H1 (cell line): ENCODE measurements around the gene DNMT1. TPM values are rescaled to one million over a fixed set of nuclear protein-coding genes. Genes with fewer than 3 reads are reported as not detected.

ENCODE experiments used
- CTCF ChIA-PET: fragments of 300-600 bp; sonication (Branson Sonifier 250); formaldehyde crosslinking; loops from one replicate; lab custom pipeline; 2021; ENCODE audit not compliant: partially characterized antibody; lab: Charles Lee
- POLR2A ChIA-PET: fragments of 300-600 bp; sonication (Branson Sonifier 250); formaldehyde crosslinking; loops from one replicate; lab custom pipeline; 2021; ENCODE audit warnings: inconsistent platforms; ENCODE audit not compliant: partially characterized antibody; lab: Charles Lee
- DNase-seq, 2 experiments: peaks; one replicate each; pipeline versions ENCODE4 v3.0.0 to v3.0.0-alpha.2; 2010 to 2022; ENCODE audit warnings: low spot score in 2 of 2, low read depth in 1 of 2, mixed read lengths in 1 of 2
- FAIRE-seq: peaks from 2 replicates; lab custom pipeline; 2011; peaks lifted over from hg19 to GRCh38; lab: Jason Lieb, UNC
- H2AFZ ChIP-seq: 2 replicates; pipeline ENCODE4 v1.8.1; 2012; ENCODE audit warnings: low read length, inconsistent platforms
- H2AK5ac ChIP-seq: 2 replicates; pipeline ENCODE4 v1.6.1; 2013; ENCODE audit warnings: low read depth, low read length
- H2BK120ac ChIP-seq: replicated peaks from 2 replicates; pipeline ENCODE3; 2013; ENCODE audit warnings: low read depth, low read length, inconsistent platforms
- H2BK12ac ChIP-seq: 2 replicates; pipeline ENCODE4 v1.6.1; 2013; ENCODE audit warnings: low read depth, low read length
- H2BK15ac ChIP-seq: 2 replicates; pipeline ENCODE4 v1.6.1; 2013; ENCODE audit warnings: low read length
- H2BK20ac ChIP-seq: 2 replicates; pipeline ENCODE4 v1.6.1; 2013; ENCODE audit warnings: low read length
- H2BK5ac ChIP-seq: 2 replicates; pipeline ENCODE4 v1.6.1; 2013; ENCODE audit warnings: low read depth, low read length
- H3K14ac ChIP-seq: 2 replicates; pipeline ENCODE4 v1.6.1; 2013; ENCODE audit warnings: inconsistent platforms; ENCODE audit not compliant: insufficient read length
- H3K18ac ChIP-seq: 2 replicates; pipeline ENCODE4 v1.6.1; 2013; ENCODE audit warnings: low read length; ENCODE audit errors: extremely low read depth
- H3K23ac ChIP-seq: 2 replicates; pipeline ENCODE4 v1.6.1; 2013; ENCODE audit warnings: inconsistent platforms; ENCODE audit not compliant: insufficient read length
- H3K23me2 ChIP-seq: 2 replicates; pipeline ENCODE4 v1.6.1; 2013; ENCODE audit warnings: low read depth, low read length
- H3K27ac ChIP-seq: 2 replicates; pipeline ENCODE4 v1.6.1; 2011; ENCODE audit warnings: low read depth, low read length, inconsistent platforms
- H3K27me3 ChIP-seq, 4 experiments: replicated peaks in 1 of 4; 1 replicate in 1 of 4; 2 replicates in 3 of 4; pipeline versions ENCODE4 v1.6.1 to v1.8.1; 2011 to 2013; ENCODE audit warnings: low read length in 3 of 4, mild to moderate bottlenecking in 3 of 4, inconsistent platforms in 2 of 4, mixed read lengths in 2 of 4, moderate library complexity in 1 of 4; ENCODE audit not compliant: control insufficient read depth in 3 of 4, insufficient read depth in 3 of 4; ENCODE audit errors: extremely low read depth in 1 of 4
- H3K36me3 ChIP-seq, 4 experiments: 2 replicates each; pipeline versions ENCODE4 v1.6.1 to v1.8.1; 2011 to 2013; ENCODE audit warnings: mild to moderate bottlenecking in 4 of 4, low read length in 3 of 4, moderate library complexity in 2 of 4, control low read depth in 1 of 4, inconsistent platforms in 1 of 4; ENCODE audit not compliant: insufficient read depth in 4 of 4, control insufficient read depth in 2 of 4
- H3K4ac ChIP-seq: replicated peaks from 2 replicates; pipeline ENCODE3; 2013; ENCODE audit warnings: low read length, low read depth, mixed read lengths, inconsistent platforms; ENCODE audit not compliant: insufficient read length
- H3K4me1 ChIP-seq, 4 experiments: replicated peaks in 1 of 4; 1 replicate in 1 of 4; 2 replicates in 3 of 4; pipeline versions ENCODE4 v1.6.1 to v1.8.1; 2011 to 2013; ENCODE audit warnings: low read length in 3 of 4, inconsistent platforms in 2 of 4, mixed read lengths in 1 of 4; ENCODE audit not compliant: insufficient read depth in 4 of 4, control insufficient read depth in 3 of 4
- H3K4me2 ChIP-seq, 2 experiments: 2 replicates each; pipeline versions ENCODE4 v1.6.1 to v1.8.1; 2011 to 2013; ENCODE audit warnings: low read depth in 2 of 2, low read length in 2 of 2, control low read depth in 1 of 2, inconsistent platforms in 1 of 2, mild to moderate bottlenecking in 1 of 2; ENCODE audit not compliant: insufficient read depth in 1 of 2
- H3K4me3 ChIP-seq, 4 experiments: fragments of 200-600, 300-600 bp in 1 of 4; sonication (generic), shearing (Covaris generic), sonication (Bioruptor Twin) in 1 of 4; 2 replicates each; pipeline versions ENCODE4 v1.5.1 to v1.8.1; 2011 to 2016; ENCODE audit warnings: low read length in 4 of 4, low read depth in 3 of 4, control low read depth in 2 of 4, inconsistent platforms in 2 of 4, mild to moderate bottlenecking in 2 of 4, mixed read lengths in 1 of 4, moderate library complexity in 1 of 4; ENCODE audit not compliant: insufficient read depth in 2 of 4; ENCODE audit errors: extremely low read depth in 1 of 4
- H3K56ac ChIP-seq: replicated peaks from 2 replicates; pipeline ENCODE3; 2013; ENCODE audit warnings: low read depth, mild to moderate bottlenecking, mixed read lengths, low read length, inconsistent platforms; ENCODE audit not compliant: insufficient read length
- H3K79me1 ChIP-seq: 2 replicates; pipeline ENCODE4 v1.6.1; 2013; ENCODE audit warnings: low read depth, low read length, control low read depth
- H3K79me2 ChIP-seq, 2 experiments: 2 replicates each; pipeline versions ENCODE4 v1.6.1 to v1.8.1; 2012 to 2013; ENCODE audit warnings: low read length in 2 of 2, mild to moderate bottlenecking in 2 of 2, inconsistent platforms in 1 of 2; ENCODE audit not compliant: insufficient read depth in 2 of 2, control insufficient read depth in 1 of 2
- H3K9ac ChIP-seq, 4 experiments: replicated peaks in 1 of 4; 1 replicate in 1 of 4; 2 replicates in 3 of 4; pipeline versions ENCODE4 v1.6.1 to v1.8.1; 2011 to 2013; ENCODE audit warnings: low read depth in 3 of 4, low read length in 3 of 4, control low read depth in 2 of 4, mild to moderate bottlenecking in 2 of 4, moderate library complexity in 2 of 4, inconsistent platforms in 1 of 4; ENCODE audit errors: extremely low read depth in 1 of 4
- H3K9me3 ChIP-seq, 2 experiments: 2 replicates each; pipeline versions ENCODE4 v1.6.1 to v1.8.1; 2012 to 2013; ENCODE audit warnings: mild to moderate bottlenecking in 2 of 2, moderate library complexity in 2 of 2, control low read depth in 1 of 2, inconsistent platforms in 1 of 2, low read depth in 1 of 2, low read length in 1 of 2, mixed read lengths in 1 of 2; ENCODE audit not compliant: insufficient read depth in 2 of 2
- H4K20me1 ChIP-seq, 2 experiments: replicated peaks in 1 of 2; 2 replicates each; pipeline versions ENCODE3 to v1.8.1; 2011 to 2013; ENCODE audit warnings: inconsistent platforms in 2 of 2, low read length in 2 of 2, mild to moderate bottlenecking in 1 of 2; ENCODE audit not compliant: insufficient read depth in 2 of 2, control insufficient read depth in 1 of 2
- H4K5ac ChIP-seq: 2 replicates; pipeline ENCODE4 v1.6.1; 2013; ENCODE audit warnings: low read length, low read depth, mixed read lengths, inconsistent platforms; ENCODE audit not compliant: insufficient read length
- H4K8ac ChIP-seq: 2 replicates; pipeline ENCODE4 v1.8.0; 2013; ENCODE audit warnings: mild to moderate bottlenecking, moderate library complexity, low read length, inconsistent platforms; ENCODE audit not compliant: insufficient read depth; ENCODE audit errors: extremely low read depth
- H4K91ac ChIP-seq: replicated peaks from 2 replicates; pipeline ENCODE3; 2013; ENCODE audit warnings: low read length, mixed read lengths, inconsistent platforms; ENCODE audit not compliant: insufficient read length
- BCL11A ChIP-seq, 2 experiments: IDR thresholded peaks; one replicate each; pipeline ENCODE4 v1.6.1; 2011; ENCODE audit warnings: low read depth in 2 of 2, low read length in 2 of 2, mild to moderate bottlenecking in 2 of 2
- CBX5 ChIP-seq: fragments of 300-800, 300-1000 bp; sonication (generic); IDR thresholded peaks from 2 replicates; pipeline ENCODE4 v1.7.1; 2016; ENCODE audit warnings: antibody characterized with exemption, low read length, low read depth
- CEBPB ChIP-seq: IDR thresholded peaks from 2 replicates; pipeline ENCODE4 v1.6.1; 2012; ENCODE audit warnings: low read depth, low read length
- CREB1 ChIP-seq: IDR thresholded peaks from 2 replicates; pipeline ENCODE4 v1.6.1; 2012; ENCODE audit warnings: inconsistent platforms
- EZH2 ChIP-seq: fragments of 200-600 bp; sonication (generic); IDR thresholded peaks from 2 replicates; pipeline ENCODE4 v1.7.1; 2012; ENCODE audit warnings: low read depth, mild to moderate bottlenecking, moderate library complexity, low read length, inconsistent platforms; ENCODE audit not compliant: severe bottlenecking
- NRF1 ChIP-seq: IDR thresholded peaks from 2 replicates; pipeline ENCODE4 v1.6.1; 2011; ENCODE audit warnings: mild to moderate bottlenecking, low read depth, low read length, improper control_type of control experiment
- PHF8 ChIP-seq: fragments of 200-600 bp; sonication (generic); conservative IDR thresholded peaks from 2 replicates; pipeline ENCODE4 v1.7.1; 2012; ENCODE audit warnings: low read depth, mild to moderate bottlenecking, inconsistent platforms, low read length, moderate library complexity
- RFX5 ChIP-seq: IDR thresholded peaks from 2 replicates; pipeline ENCODE4 v1.6.1; 2011; ENCODE audit warnings: low read depth, low read length, improper control_type of control experiment, borderline replicate concordance
- RNF2 ChIP-seq: fragments of 200-900, 300-1000 bp; sonication (generic); IDR thresholded peaks from 2 replicates; pipeline ENCODE4 v1.7.1; 2016; ENCODE audit warnings: borderline replicate concordance, low read depth, mild to moderate bottlenecking, antibody characterized with exemption, low read length; ENCODE audit not compliant: poor library complexity, severe bottlenecking; ENCODE audit errors: missing control alignments
- RXRA ChIP-seq: IDR thresholded peaks from 2 replicates; pipeline ENCODE4 v1.6.1; 2011; ENCODE audit warnings: low read depth, mild to moderate bottlenecking, low read length, moderate library complexity; ENCODE audit not compliant: insufficient read depth
- SIRT6 ChIP-seq: IDR thresholded peaks from one replicate; pipeline ENCODE4 v1.7.1; 2012; ENCODE audit warnings: low read length, inconsistent platforms
- YY1 ChIP-seq: IDR thresholded peaks from 2 replicates; pipeline ENCODE4 v1.6.1; 2011; ENCODE audit warnings: low read depth, mild to moderate bottlenecking, low read length
- WGBS, 2 experiments: shearing (Covaris generic) in 1 of 2; methylation state at CpG; one replicate each; pipeline versions ENCODE4 v1.1.6 to v1.1.7; 2013 to 2015; ENCODE audit warnings: low lambda C conversion rate in 2 of 2, mixed read lengths in 2 of 2, inconsistent platforms in 1 of 2, low coverage in 1 of 2, missing lambda C conversion rate in 1 of 2; ENCODE audit not compliant: insufficient replicate concordance in 2 of 2, insufficient coverage in 1 of 2, insufficient read length in 1 of 2; ENCODE audit errors: extremely low coverage in 1 of 2, missing lambda C conversion rate in 1 of 2; 5-methylcytosine and 5-hydroxymethylcytosine counted together
- polyA plus RNA-seq, 7 experiments: library from polyadenylated mRNA; depleted of rRNA in 3 of 7; stranded (reverse) in 5 of 7; unstranded in 2 of 7; fragments of >200 nt in 5 of 7; fragments of 200-250 nt in 2 of 7; gene quantifications; 1 replicate in 5 of 7; 2 replicates in 1 of 7; 4 replicates in 1 of 7; pipeline versions ENCODE4 v1.2.1 to v1.2.3, GENCODE V29; 2011 to 2013; ENCODE audit warnings: missing spikeins in 2 of 7, mixed read lengths in 2 of 7
- total RNA-seq: library from RNA; stranded (reverse); fragmentation: NEBNext Ultra II Directional; extraction: Animal tissue kit (Norgen Biotek cat#: 25700); gene quantifications from 2 replicates; pipeline ENCODE4 v1.2.1, GENCODE V29; 2021

Gene DNMT1
- total and polyA plus RNA-seq, 2 of the 8 experiments (the other 6 are each of a cell fraction or from before 2014, with no cell fraction given), result 101 to 210 TPM

- Histone ChIP-seq H3K4me2 (no peak overlapping the region), H2BK15ac (no peak overlapping the region), H3K9ac (no peak overlapping the region), H3K9me3 (no peaks in the 10 kb centered on the region), H2BK12ac (no peak overlapping the region), H3K27me3 (no peaks in the 10 kb centered on the region), H3K4ac (no peak overlapping the region), H3K36me3 (peaks cover 53 to 98% (median 84%) of the 10 kb centered on the region in 4 experiments), H3K23me2 (no peaks in the 10 kb centered on the region), H3K14ac (no peak overlapping the region), H3K4me1 (no peaks in the 10 kb centered on the region), H3K23ac (no peak overlapping the region), H4K8ac (no peak overlapping the region), H2AFZ (no peak overlapping the region), H4K91ac (no peak overlapping the region), H2AK5ac (no peak overlapping the region), H3K18ac (no peak overlapping the region), H2BK5ac (no peak overlapping the region), H2BK120ac (no peak overlapping the region), H3K79me1 (no peaks in the 10 kb centered on the region), H3K27ac (no peak overlapping the region), H4K20me1 (peaks cover 8 to 30% of the 10 kb centered on the region in 2 experiments), H4K5ac (no peak overlapping the region), H3K56ac (no peak overlapping the region), H3K4me3 (no peak overlapping the region), H2BK20ac (no peak overlapping the region), H3K79me2 (no peaks in the 10 kb centered on the region)
- CTCF ChIA-PET, result interaction anchor here (0.6 to 1.4 kb wide), 9 partner anchors 8 to 303 kb away, joined by 3 to 4 read pairs (median 3); partner anchors contain the start of gene ICAM1
- DNase-seq (no peak), FAIRE-seq (no peak)
- POLR2A ChIA-PET, result interaction anchor here (0.6 to 29.1 kb wide), 3 partner anchors 10 to 125 kb away, joined by 3 to 412 read pairs (median 4); partner anchors contain the start of genes ANGPTL6, P2RY11 and PPAN
- WGBS, 2 experiments, result 92% methylated on average over 27 of the region's 27 CpGs; no CpG with 5 or more reads in 1 of the 2 experiments
- TF ChIP-seq SIRT6 (no peak), CREB1 (no peak), RNF2 (no peak), RFX5 (no peak), PHF8 (no peak), NRF1 (no peak), CEBPB (no peak), EZH2 (no peak), BCL11A (IDR thresholded peaks at IDR 0.05; ENCODE audit: low read depth in 2 of 2, low read length in 2 of 2) (no peak), RXRA (no peak), YY1 (no peak), CBX5 (no peak)
Observed at GRCh38 chr19:10138879-10139795, 55.6 kb downstream of the DNMT1 start.
